ENCODE data around the gene TFPT. TPM values are rescaled to one million over a fixed set of nuclear protein-coding genes. Genes with fewer than 3 reads are reported as not detected.

Gene TFPT
- total RNA-seq, 1 experiment from 2014 or later: 31.1 TPM

GRCh38 chr19:54106716-54107115, 8.7 kb downstream of the TFPT start:
- no peaks in the 10 kb centered on the region for H3K4me1 ChIP-seq (ENCODE audit: insufficient read depth, low read length, poor library complexity, severe bottlenecking)
- DNase-seq (ENCODE audit: low spot score): no peak
- POLR2A ChIA-PET (ENCODE audit: low non-redundant PET): no interaction called here
- CTCF ChIA-PET: no interaction called here
- intact Hi-C loops (cut with micrococcal nuclease; ENCODE audit: unreplicated experiment): no loop called here
- H3K27ac ChIP-seq (ENCODE audit: low read depth, low read length, poor library complexity, severe bottlenecking): no peak overlapping the region
- H3K9me3 ChIP-seq (ENCODE audit: low read depth, low read length, poor library complexity, severe bottlenecking): no peaks in the 10 kb centered on the region
- TF ChIP-seq CTCF (conservative IDR thresholded peaks at IDR 0.05; ENCODE audit: low read depth, low read length) (no peak), EZH2 (IDR thresholded peaks at IDR 0.05; ENCODE audit: borderline replicate concordance, low read depth, low read length, poor library complexity, severe bottlenecking) (no peak)
- BruUV-seq (replicated peaks): no TSS peak
- no peaks in the 10 kb centered on the region for H3K27me3 ChIP-seq (replicated peaks; ENCODE audit: insufficient read depth, low read depth, low read length, poor library complexity)
- H3K36me3 ChIP-seq (ENCODE audit: insufficient read depth, low read length, poor library complexity, severe bottlenecking): peaks cover 55% of the 10 kb centered on the region
- H3K4me3 ChIP-seq (ENCODE audit: low read depth, low read length, poor library complexity, severe bottlenecking): no peak overlapping the region

- no TSS peak for BruUV-seq (replicated peaks)
- intact Hi-C loops (cut with micrococcal nuclease; ENCODE audit: unreplicated experiment): no loop called here
- no peaks in the 10 kb centered on the region for H3K4me1 ChIP-seq (ENCODE audit: insufficient read depth, low read length, poor library complexity, severe bottlenecking)
- peaks cover 52% of the 10 kb centered on the region for H3K36me3 ChIP-seq (ENCODE audit: insufficient read depth, low read length, poor library complexity, severe bottlenecking)
- H3K27me3 ChIP-seq (replicated peaks; ENCODE audit: insufficient read depth, low read depth, low read length, poor library complexity): no peaks in the 10 kb centered on the region
- POLR2A ChIA-PET (ENCODE audit: low non-redundant PET): no interaction called here
- no peak for DNase-seq (ENCODE audit: low spot score)
- TF ChIP-seq CTCF (conservative IDR thresholded peaks at IDR 0.05; ENCODE audit: low read depth, low read length): no peak
- no peak for TF ChIP-seq EZH2 (IDR thresholded peaks at IDR 0.05; ENCODE audit: borderline replicate concordance, low read depth, low read length, poor library complexity, severe bottlenecking)
- CTCF ChIA-PET: no interaction called here
- no peaks in the 10 kb centered on the region for H3K9me3 ChIP-seq (ENCODE audit: low read depth, low read length, poor library complexity, severe bottlenecking)
- H3K4me3 ChIP-seq (ENCODE audit: low read depth, low read length, poor library complexity, severe bottlenecking): no peak overlapping the region
- no peak overlapping the region for H3K27ac ChIP-seq (ENCODE audit: low read depth, low read length, poor library complexity, severe bottlenecking)
Observed at GRCh38 chr19:54105796-54106195, 9.7 kb downstream of the TFPT start.

- TF ChIP-seq EZH2 (IDR thresholded peaks at IDR 0.05; ENCODE audit: borderline replicate concordance, low read depth, low read length, poor library complexity, severe bottlenecking) (no peak), CTCF (conservative IDR thresholded peaks at IDR 0.05; ENCODE audit: low read depth, low read length) (no peak)
- Histone ChIP-seq H3K9me3 (ENCODE audit: low read depth, low read length, poor library complexity, severe bottlenecking) (no peaks in the 10 kb centered on the region), H3K27ac (ENCODE audit: low read depth, low read length, poor library complexity, severe bottlenecking) (no peak overlapping the region), H3K36me3 (ENCODE audit: insufficient read depth, low read length, poor library complexity, severe bottlenecking) (peaks cover 46% of the 10 kb centered on the region), H3K4me3 (ENCODE audit: low read depth, low read length, poor library complexity, severe bottlenecking) (no peak overlapping the region), H3K27me3 (replicated peaks; ENCODE audit: insufficient read depth, low read depth, low read length, poor library complexity) (no peaks in the 10 kb centered on the region), H3K4me1 (ENCODE audit: insufficient read depth, low read length, poor library complexity, severe bottlenecking) (no peaks in the 10 kb centered on the region)
- no peak for DNase-seq (ENCODE audit: low spot score)
- POLR2A ChIA-PET (ENCODE audit: low non-redundant PET): no interaction called here
- intact Hi-C loops (cut with micrococcal nuclease; ENCODE audit: unreplicated experiment): no loop called here
- BruUV-seq (replicated peaks): no TSS peak
- CTCF ChIA-PET: no interaction called here
Observed at GRCh38 chr19:54104998-54105715, 10.3 kb downstream of the TFPT start.
